Kidney capillary endothelial cell (primary cell): ENCODE data around the gene TMEM234.

Source experiments
- DNase-seq: peaks from one replicate; pipeline ENCODE4 v3.0.0-alpha.2; 2018; ENCODE audit warnings: low spot score

The TMEM234 gene

DNA sequence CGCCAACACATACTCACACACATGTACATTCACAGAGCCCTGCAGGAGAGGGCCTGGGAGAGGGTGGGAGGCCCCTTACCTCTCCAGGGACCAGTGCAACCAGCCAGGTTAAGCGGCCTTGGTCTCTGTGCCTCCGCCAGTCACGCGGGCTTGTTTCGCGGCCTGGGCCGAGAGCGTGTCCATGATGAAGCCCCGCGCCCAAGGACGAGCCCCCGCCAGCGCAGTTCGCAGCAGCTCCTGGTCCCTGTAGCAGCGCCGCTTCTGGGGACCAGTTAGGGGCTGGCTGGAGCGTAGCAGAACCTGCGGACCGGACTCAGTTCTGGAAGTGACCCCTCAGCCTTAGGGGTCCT lies 17.6 kb upstream of the TMEM234 start:
- DNase-seq = no peak

DNA sequence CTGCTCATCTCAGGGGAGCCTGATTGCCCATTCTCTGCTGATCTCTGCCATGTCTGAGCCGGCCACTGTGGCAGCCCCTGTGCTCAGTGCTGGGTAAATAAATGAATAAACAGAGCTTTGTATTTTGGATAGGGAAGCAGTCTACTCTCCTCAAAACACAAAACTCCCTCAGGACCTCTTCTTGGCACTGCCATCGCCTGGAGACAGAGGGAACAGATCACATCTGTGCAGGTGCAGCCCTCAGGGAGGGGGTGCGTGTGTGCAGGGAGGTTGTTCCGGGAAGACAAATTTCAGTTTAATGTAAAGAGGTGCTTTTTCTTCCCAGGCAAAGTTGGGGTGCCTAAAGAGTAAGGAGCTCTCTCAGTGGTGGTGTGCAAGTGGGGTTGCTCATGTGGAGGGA lies 17.2 kb upstream of the TMEM234 start:
- DNase-seq = no peak

DNA sequence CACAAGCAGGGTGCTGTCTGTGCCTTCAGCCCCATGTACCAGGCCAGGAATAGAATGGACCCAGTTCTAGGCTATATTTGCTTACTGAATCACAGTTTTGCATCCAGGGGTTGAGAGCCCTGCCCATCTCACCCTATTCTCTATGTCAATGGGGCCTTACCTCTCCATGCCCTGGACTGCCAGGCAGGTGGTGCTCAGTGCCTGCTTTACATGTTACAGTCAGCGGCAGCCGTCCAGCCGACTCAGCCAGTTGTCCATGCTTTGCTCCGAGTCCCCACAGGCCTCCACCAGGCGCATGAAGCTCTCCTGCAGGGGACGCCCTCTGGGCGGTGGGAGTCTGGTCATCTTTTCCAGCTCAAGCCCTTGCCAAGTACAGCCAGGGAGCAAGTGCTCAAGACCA lies 12.6 kb upstream of the TMEM234 start:
- DNase-seq = no peak

DNA sequence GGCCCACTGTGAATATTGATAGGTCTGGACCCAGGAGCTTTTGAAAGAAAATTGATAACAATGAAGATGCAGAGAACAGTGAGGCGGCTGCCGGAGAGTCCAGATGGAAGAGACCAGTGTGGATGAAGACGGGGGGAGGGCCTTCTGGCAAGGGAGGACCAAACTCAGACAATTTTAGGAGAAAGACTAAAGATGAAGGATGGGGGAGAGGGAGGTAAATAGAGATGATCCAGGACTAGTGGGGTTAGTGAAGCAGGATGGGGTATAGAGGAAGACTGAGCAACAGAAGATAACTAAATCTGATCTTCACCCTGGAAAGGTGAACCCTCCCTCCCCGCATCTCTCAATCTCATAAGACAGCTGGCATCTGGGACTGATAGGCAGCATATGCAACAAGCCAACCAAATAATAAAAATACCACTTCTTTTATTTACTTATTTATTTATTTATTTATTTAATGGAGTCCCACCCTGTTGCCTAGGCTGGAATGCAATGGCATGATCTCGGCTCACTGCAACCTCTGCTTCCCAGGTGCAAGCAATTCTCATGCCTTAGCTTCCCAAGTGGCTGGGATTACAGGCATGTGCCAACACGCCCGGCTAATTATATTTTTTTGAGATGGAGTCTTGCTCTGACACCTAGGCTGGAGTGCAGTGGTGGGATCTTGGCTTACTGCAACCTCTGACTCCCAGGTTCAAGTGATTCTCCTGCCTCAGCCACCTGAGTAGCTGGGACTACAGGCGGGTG lies 10.6 kb upstream of the TMEM234 start:
- DNase-seq = no peak

DNA sequence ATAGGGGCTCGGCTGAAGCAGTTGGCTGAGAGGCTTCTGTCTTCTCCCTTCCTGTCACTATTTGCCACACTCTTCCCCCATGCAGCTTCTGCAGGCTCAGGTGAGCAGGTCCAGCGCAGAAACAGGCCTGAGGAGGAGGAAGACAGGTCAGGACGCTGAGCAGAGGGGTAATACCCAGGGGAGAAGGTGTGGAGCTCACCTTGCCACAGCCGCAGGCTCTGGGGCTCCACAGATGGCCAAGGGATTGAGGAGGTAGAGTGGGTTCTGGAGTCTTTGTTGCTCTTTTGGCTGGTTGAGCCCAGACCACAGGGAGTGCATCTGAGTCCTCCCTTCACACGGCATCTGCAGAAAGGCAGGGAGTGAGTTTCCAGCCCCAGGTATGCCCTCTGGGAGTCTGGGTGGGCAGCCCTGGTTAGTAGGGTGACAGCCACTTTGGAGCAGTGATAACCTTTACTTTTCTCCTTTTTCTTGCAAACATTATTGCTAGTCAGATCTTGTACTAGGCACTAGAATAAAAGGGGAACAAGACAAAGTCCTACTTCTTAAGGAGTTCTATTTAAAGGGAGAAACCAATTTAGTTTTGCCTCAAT lies 9.8 kb upstream of the TMEM234 start:
- no peak for DNase-seq

DNA sequence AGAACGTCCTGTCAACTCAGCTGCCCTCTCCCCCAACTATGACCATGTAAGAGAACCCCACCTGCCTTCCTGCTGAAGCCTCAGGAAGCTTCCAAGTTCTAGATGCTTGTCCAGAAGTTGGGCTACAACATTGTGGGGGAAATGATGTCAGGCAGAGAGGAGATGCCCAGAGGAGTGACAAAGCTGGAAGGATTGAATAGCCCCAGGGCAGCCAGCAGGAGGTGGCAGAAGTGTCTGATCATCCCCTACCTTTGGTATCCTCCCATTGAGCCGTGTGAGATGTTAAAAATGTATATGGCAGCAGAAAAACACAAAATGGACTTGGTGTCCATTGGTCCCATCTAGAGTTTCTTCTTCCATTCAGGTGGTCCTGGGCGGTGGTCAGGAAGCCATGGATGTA lies 6.6 kb upstream of the TMEM234 start:
- DNase-seq = no peak

DNA sequence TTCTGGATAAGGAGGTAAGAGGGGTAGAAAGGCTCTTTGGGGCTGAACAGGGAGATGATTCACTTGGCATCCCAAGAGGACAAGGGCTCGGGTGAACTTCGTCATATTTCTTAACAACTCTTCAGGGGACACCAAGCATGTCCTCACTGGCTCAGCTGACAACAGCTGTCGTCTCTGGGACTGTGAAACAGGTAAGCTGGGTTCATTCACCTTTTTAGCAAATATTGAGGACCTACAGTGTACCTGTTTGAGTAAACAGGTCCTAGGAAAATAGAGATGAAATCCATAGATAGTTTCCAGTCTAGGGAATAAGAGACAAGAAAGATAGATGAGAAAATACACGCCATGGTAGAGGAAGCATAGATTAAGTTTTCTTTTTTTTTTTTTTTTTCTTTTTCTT lies 2.1 kb upstream of the TMEM234 start:
- DNase-seq = no peak

DNA sequence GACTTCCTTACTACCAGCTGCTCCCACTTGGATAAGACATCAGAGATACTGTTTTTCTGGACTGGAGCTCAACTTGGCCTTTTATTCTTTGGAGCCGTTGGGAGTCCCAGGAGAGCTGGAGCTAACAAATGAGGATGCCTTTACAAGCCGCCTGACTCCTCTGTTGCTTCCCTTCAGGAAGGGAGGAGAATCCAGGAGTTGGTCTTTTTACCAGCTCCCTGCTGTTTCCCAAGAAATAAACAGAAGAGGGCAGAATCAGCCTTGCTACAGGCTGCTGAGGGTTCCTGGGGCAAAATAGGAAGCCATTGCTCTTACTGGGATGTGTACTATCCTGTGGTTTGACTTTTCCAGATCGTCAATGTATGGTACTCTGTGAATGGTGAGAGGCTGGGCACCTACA lies 1.5 kb upstream of the TMEM234 start:
- DNase-seq = no peak

DNA sequence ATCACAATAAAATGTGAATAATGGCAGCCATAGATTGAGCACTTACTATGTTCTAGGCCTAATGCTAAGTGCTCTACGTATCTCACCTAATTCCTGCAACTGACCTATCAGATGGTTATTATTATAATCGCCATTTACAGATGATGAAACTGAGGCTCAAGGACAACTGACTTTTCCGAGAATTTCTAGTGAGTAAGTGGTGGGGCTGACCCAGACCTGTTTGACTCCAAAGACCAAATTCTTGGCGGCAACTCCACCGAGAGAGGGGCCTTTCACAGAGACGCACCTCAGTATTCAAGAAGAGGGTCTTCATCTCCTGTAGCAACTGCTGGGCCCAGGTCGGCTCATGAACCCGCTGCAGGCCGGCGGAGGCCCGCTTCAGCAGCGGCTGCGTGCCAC lies 573 bp downstream of the TMEM234 start:
- DNase-seq = no peak

DNA sequence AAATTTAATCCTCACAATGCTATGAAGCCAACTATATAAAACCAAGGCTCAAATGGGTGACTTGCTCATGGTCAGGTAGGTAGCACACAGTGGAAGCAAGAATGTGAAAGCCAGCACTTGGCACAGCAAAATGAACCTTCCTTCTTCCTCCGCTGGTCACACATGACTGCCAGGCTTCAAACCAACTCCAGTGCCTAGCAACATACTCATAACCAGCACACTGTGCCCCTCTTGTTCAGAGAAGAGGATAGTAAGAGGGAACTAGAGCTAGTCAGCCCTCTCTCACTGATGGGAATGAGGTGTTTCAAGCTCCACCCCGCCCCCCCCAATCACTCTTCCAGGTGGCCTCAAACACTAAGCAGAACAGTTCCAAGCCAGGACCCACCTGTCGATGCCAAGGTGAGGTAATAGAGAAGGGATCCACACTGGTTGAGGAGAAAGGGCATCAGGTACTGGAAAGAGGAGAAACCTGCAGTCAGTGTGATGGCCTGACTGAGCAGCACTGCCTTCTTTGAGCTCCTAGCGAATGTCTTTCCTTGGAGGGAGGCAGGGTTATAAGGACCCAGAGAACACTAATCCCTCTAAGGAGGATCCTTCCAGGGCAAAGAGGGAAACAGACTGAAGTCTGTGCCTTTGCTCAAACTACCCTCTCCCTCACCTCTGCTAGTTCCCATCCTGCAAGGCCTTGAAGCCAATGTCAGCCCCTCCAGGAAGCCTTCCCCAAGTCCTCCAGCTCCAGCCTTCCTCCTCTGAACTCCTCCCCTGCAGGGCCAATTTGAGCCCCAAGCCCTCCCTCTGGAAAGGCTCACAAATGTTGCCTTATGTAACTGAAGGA lies 1.2 kb downstream of the TMEM234 start:
- no peak for DNase-seq

DNA sequence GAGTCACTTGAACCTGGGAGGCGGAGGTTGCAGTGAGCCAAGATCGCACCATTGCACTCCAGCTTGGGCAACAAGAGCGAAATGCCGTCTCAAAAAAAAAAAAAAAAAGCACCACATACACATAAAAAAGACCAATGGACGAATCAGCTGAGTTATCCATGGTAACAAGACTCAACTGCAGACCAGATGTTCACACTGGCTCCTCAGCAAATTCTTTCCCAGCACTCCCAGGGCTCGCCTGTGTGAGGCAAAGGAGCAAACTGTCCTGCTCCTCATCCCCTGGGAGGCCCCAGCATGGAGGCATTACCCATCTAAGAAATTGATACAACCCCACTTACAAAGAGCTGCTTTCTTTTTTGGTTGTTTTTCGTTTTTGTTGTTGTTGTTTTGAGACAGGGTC lies 3.1 kb downstream of the TMEM234 start:
- DNase-seq = no peak

DNA sequence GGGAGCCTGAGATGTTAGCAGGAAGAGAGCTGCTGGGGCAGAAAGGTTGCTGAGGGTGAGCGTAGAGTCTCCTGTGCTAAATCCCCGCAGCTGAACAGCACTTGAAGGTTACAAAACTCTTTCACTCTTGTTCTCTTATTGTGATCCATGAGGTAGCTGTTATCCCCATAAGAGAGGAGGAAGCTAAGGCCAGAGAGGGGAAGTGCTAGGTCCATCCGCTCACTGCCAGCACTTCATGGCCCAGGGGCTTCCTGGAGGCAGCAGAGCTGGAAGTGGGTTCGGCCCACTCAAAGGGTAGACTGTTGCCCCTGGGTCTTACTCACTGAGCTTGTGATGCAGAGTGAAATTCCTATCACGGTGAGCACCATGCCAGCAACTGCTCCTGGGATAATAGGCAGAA lies 5.6 kb downstream of the TMEM234 start:
- DNase-seq = no peak

DNA sequence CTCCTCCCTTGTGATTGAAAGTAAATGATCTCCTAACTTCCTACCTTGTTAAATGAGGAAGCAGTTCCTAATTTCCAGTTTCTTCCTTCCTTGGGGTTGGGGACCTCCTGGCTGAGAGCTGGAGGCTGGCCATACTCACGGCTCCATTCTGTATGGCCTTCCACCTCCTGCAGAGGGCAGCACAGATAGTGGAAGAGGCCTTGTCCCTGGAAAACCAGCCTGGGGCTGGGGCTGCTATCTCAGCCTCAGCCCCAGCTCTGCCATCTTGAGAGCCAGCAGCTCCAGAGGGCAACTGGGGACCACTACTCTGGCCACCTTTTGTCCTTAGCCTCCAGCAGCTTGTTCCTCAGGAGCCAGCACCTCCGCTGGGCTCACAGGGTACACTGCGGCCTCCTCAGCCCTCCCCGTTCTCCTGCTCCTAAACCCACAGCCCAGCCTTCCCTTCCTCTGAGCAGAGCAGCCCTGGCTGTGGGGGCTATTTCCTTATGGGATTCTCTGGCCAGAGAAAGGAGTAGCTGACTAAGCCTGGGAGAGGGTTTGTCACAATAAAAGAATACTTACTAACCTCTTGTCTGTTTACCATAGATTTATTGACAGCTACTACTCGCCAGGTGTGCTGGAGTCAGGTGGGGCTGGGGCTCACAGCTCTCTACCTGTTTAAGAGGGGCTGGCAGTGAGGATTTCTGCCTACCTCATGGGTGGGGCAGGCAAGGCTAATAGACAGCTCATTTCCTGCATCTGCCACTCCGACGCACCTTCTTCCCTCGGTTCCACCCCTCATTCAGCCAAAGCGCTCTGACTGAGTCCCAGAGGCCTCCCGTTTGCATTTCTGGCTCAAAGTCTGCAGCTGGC lies 6.3 kb downstream of the TMEM234 start:
- DNase-seq = peak; percentile 79

DNA sequence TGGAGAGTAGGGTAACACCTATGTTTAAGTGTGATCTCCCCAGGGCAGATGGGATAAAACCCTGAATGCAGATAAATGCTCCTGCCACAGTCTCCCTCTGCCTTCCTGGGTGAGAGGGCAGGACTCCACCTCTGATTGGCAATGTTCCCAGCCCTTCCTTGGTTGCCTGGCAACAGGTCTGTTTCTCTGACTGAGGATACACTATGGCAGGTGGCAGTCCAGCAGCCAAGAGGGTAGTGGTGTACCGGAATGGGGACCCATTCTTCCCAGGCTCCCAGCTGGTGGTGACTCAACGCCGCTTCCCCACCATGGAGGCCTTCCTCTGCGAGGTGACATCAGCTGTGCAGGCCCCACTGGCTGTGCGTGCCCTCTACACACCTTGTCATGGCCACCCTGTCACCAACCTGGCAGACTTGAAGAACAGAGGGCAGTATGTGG lies 13.2 kb downstream of the TMEM234 start, which contains the start of gene DCDC2B:
DCDC2B (plus strand) TSS at position 199 of the 438 bp plus-strand sequence; CDS start at position 204, 5 bp downstream.
- DNase-seq = no peak

DNA sequence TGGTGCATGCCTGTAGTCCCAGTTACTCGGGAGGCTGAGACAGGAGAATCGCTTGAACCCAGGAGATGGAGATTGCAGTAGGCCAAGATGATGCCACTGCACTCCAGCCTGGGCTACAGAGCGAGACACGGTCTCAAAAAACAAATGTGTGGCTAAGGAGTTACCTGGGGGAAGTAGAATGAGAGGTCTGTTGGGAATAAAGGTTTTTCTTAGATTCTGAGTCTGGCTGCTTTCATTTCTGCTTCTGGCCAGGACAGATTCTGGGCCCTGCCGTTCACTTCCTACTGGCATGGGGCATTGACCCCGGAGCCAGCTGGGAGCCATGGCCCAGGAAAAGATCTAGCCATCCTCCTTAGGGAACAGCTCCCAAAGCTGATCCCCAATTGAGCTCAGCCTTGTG lies 13.7 kb downstream of the TMEM234 start:
- DNase-seq = no peak

DNA sequence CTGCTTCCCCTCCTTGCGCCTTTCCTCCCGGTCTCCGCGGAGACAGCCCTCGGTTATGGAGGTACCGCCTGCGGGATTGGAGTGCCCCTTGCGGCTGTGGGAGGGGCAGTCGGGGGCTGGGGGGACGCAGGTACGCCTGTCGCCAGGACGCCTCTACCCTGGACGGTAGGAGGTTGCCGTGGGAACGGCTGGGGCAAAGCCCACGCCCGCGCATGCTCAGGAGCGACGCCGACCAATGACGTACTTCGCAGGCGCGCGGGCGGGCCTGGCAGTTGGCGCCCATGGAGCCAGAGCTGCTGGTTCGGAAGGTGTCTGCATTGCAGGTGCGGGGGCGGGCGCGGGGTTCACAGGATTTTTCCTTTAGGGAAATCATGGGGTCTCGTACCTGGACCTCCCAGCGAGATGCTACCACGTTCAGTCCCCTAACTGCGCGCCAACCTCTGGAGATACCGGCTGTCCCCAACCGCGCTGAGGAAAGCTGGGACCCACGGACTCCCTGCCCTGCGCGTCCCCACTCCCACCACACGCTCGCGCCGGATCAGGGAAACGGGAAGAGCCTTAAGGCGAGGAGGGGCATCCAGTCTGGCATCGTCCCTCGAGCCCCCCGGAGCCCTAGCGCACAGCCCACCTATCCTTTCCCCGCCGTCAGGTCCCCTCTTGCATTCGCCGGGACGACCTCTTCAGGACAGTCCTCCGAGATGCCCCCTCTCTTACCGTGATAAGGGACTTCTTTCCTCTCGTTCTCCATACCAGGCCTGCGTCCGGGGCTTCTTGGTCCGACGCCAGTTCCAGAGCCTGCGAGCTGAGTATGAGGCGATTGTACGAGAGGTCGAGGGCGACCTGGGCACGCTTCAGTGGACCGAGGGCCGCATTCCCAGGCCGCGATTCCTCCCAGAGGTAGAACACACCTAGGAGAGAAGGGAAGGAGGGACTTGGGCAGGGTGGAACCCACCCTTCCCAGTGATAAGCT lies 16.5 kb downstream of the TMEM234 start, which contains the start of gene IQCC:
IQCC (plus strand) TSS at position 271 of the 970 bp plus-strand sequence; CDS start at position 282, 11 bp downstream.
- peak; percentile 68 for DNase-seq

DNA sequence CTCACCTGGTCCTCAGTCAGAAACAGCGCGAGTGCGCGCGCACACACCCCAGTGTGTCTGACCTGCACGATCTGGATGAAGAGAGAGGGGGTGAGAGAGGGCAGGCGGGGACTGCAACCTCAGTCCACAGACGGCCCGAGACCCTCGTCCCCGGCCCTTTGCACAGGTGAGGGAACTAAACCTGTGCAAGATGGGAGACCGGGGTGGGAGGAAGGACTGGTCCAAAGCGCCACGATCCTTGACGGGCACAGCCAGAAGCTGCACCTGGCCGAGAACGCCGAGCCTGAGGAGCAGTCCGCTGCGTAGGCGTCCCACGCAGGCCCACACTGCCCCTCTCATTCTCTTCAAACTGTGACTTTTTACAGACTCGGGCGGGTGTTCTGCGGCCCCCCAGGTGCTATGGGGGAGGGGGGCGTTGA lies 17.2 kb downstream of the TMEM234 start:
- no peak for DNase-seq

DNA sequence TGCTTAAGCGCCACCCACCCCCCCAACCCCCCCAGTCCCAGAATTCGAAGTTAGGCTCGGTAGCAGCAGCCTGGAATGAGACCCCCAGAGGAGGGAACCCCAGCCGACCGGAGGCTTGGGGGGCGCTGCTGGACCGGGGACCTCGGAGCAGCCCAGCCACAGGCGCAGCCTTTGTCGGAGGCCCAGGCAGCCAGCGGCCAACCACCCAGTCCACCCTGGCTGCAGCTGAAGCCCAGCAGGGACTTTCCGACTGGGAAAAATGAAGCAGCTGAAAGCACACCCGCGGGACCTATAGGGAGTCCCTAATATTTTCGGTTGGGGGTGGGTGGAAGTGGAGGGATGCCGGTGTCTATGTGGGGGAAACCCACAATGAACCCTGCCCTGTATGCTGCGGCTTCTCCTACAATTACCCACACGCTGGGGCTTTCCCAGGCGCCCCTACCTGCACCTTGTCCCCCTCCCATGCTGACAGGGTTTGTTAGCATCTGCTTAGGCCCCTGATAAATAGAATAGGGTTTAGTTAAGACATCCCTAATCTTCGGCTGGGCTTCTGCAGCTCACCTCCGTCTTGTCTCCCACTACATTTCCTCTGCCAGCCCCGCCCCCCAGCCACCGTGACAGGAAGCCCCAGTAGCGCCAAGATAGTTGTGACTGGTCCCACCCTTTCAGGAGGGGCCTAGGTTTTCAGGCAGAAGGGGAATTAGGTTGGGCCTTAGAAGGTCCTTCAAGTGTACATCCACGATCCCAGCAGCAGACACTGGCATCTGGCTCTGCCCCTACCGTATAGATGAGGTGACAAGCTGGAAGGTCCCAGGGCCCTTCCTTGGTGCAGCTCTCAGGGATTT lies 20.9 kb downstream of the TMEM234 start:
- peak; percentile 35 for DNase-seq

DNA sequence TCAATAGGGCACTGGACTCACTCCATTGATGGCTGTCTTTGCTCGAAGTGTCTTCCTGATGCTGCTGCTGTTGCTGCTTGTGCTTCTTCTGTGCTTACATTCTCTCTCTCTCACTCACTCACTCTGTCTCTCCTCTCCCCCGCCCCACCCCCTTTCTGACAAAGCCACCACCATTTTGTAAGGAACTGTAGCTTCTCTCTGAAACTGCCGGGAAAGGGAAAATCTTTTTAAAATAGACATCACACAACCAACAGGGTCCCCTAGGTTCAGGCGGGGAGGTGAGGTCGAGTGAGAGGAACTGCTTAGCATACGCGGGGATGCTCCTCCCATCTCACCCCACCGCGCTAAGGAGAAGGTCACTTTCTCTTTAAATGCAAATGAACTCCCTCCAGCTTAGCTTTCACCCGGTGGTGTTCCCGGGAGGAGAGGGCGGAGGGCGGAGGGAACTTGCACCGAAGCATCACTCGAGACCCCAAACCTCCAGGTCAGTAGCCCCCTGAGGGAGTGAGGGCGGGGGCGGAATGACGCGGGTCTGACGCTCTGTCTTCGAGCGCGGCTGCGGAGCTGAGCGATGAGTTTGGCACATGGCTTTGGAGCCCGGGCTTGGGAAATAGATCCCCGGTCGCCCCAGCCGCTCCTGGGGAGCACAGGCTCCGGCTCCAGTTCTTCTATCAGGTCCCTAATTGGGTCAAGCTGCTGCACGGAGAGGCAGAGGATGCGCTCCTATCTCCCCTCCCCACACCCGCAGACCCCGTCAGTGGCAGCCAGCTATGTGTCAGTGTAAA lies 21.7 kb downstream of the TMEM234 start, which contains the start of gene CCDC28B:
CCDC28B (plus strand) TSS at position 370 of the 785 bp plus-strand sequence. CDS start 1,341 bp downstream, outside the sequence.
- no peak for DNase-seq
